Activated T-cell treated with anti-CD3 and anti-CD28 coated beads, Interleukin-2, amount 50 U/mL, for 24 hours (primary cell): Measurements from ENCODE around the gene BCL7A.
"Not testable (repeated sequence)": the region's sequence is repeated elsewhere in the genome, so short reads cannot be mapped to it uniquely, and the experiment has no call there.

ENCODE experiments used
- DNase-seq: peaks from one replicate; pipeline ENCODE4 v3.0.0-alpha.2; 2020
- H3K27ac Mint-ChIP-seq: 2 replicates; pipeline ENCODE4 v1.8.0; 2020; ENCODE audit warnings: mild to moderate bottlenecking, mixed read lengths
- H3K27me3 Mint-ChIP-seq: 2 replicates; pipeline ENCODE4 v1.8.0; 2020; ENCODE audit warnings: mixed read lengths
- H3K36me3 Mint-ChIP-seq: 2 replicates; pipeline ENCODE4 v1.8.0; 2020; ENCODE audit warnings: low read depth, mixed read lengths
- H3K4me1 Mint-ChIP-seq: 2 replicates; pipeline ENCODE4 v1.8.0; 2020; ENCODE audit warnings: low read depth, mixed read lengths
- H3K4me3 Mint-ChIP-seq: 2 replicates; pipeline ENCODE4 v1.8.0; 2020; ENCODE audit warnings: mild to moderate bottlenecking, moderate library complexity, mixed read lengths
- H3K9me3 Mint-ChIP-seq: 2 replicates; pipeline ENCODE4 v1.8.0; 2020; ENCODE audit warnings: mixed read lengths

BCL7A gene

DNA sequence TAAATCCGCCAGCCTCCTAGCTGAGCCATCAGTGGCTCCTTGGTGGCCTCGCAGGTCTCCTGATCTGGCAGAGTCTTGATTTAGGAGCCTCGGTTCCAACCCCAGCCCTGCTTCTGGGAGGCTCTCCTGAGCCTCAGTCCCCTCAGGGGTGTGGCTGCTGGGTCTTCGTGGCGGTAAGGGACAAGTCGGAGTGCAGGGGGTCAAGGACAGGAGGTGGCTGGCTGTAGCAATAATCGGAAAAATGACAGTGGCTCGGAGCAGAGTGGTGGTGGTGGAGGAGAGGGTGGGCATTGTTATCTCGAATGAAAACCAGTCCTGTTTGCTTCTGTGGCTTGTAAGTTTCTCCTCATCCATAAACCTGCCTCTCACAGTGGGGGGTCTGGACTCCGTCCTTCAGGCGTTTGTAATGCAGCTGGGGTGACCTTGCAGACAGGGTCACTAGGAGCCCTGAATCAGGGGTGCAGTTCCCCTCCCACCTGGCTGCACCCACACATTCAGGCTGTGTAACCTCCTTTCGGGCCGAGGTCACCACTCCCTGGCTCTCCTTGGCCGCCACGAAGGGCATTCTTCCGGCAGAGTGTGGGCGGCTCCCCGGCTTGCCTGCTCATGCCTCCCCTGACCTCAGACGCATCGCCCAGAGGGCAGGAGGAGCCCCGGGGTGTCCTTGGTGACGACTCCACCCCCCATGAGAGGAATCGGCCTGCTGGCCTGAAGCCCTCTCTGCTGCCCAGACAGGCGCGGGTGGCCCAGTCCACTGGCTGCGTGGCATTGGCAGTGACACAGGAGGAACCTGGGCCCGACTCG lies 8.1 kb downstream of the BCL7A start:
- DNase-seq, result no peak
- Mint-ChIP-seq H3K4me1 (peaks cover 16% of the 10 kb centered on the region), H3K4me3 (no peak overlapping the region), H3K36me3 (peaks cover 2% of the 10 kb centered on the region), H3K27ac (peak overlapping the region; percentile 55), H3K9me3 (no peaks in the 10 kb centered on the region), H3K27me3 (peaks cover 15% of the 10 kb centered on the region)

DNA sequence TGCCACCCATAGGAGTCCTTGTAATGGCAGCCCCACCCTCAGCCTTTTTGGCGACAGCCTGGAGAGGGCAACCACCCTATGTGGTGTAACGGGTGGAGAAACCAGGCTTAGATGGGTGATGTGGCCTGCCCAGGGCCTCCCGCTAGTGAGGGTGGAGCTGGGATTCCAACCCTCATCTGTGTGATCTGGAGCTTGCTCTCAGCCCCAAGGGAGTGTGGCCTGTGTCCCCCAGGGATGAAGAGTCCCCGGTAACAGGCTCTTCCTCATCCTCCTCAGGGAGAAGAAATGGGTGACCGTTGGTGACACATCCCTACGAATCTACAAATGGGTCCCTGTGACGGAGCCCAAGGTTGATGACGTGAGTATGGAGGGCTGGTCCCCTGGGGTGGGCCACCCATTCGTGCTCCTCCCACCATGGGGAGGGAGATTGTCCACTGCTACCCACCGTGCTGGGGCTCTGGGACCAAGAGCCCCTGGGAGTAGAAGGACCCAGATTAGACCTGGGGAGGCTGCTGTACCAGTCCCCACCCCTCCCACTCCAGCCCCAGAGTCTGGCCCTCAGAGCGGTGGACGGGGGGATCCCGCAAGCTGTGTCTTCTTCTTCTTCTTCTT lies 8.8 kb downstream of the BCL7A start:
- H3K4me3 Mint-ChIP-seq, result no peak overlapping the region
- peaks cover 8% of the 10 kb centered on the region for H3K36me3 Mint-ChIP-seq
- H3K4me1 Mint-ChIP-seq, result peaks cover 16% of the 10 kb centered on the region
- H3K27ac Mint-ChIP-seq, result no peak overlapping the region
- DNase-seq, result no peak
- H3K27me3 Mint-ChIP-seq, result peaks cover 15% of the 10 kb centered on the region
- H3K9me3 Mint-ChIP-seq, result no peaks in the 10 kb centered on the region

DNA sequence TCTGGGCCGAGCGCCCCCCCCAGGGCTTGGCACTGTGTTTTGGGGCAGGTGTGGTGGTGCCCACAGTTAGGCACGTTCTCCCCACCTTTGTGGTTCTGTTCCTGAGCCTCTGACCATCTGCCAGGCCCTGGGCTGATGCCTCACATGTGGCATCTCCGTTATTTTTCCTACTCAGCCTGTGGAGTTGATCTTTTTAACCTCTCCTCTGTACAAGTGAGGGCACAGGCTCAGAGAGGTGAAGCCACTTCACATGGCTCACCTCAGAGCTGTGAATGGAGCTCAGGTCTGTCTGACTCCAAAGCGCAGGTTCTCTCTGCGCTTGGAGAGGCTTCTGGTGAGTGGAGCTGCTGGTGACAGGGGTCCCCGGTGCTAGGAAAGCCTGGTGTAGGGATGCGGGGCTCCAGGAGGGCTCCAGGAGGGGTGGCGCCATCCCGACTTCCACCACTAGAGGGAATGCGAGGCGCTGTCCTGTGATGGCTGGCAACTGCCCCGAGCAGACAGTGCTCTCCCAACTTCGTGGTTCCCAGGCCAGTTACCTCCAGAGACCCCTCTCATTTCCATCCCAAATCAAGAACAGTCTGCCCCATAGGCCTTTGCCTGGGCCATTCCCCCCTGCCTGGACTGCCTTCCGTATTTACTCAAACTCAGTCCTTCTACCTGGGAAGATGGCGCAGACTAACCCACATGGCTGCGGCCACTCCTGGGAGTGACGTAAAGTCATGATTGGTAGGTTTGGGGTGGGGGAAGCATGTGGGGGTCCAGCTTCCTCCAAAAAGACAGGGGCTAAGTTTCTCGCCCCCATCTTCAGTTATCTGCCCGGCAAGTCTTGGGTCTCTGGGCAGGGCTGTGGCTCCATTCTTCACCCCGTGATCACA lies 9.9 kb downstream of the BCL7A start:
- DNase-seq, result peak; percentile 78
- H3K4me1 Mint-ChIP-seq, result peaks cover 16% of the 10 kb centered on the region
- no peak overlapping the region for H3K4me3 Mint-ChIP-seq
- H3K27me3 Mint-ChIP-seq, result peaks cover 15% of the 10 kb centered on the region
- H3K36me3 Mint-ChIP-seq, result peaks cover 13% of the 10 kb centered on the region
- no peak overlapping the region for H3K27ac Mint-ChIP-seq
- H3K9me3 Mint-ChIP-seq, result no peaks in the 10 kb centered on the region

DNA sequence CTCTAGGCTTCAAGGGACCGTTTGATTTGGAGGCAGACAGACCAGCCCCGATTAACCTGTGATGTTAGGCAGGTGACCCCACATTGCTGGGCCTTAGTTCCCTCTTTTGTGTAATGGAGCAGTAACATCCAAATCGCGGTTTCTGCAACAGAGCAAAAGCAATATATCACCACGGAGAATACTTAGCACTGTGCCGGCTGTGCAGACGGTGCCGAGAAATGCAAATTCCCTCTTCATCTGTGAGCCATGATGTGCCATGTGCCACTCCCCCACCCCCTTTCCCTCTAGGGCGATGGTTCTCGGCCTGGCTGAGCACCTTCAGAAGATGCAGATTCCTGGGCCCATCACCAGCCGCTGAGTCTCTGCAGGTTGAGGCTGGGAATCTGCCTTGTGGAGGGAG lies 10.9 kb downstream of the BCL7A start:
- Mint-ChIP-seq H3K27me3 (peaks cover 11% of the 10 kb centered on the region), H3K4me1 (peaks cover 16% of the 10 kb centered on the region), H3K27ac (no peak overlapping the region), H3K4me3 (no peak overlapping the region), H3K36me3 (peaks cover 17% of the 10 kb centered on the region), H3K9me3 (no peaks in the 10 kb centered on the region)
- DNase-seq, result no peak

DNA sequence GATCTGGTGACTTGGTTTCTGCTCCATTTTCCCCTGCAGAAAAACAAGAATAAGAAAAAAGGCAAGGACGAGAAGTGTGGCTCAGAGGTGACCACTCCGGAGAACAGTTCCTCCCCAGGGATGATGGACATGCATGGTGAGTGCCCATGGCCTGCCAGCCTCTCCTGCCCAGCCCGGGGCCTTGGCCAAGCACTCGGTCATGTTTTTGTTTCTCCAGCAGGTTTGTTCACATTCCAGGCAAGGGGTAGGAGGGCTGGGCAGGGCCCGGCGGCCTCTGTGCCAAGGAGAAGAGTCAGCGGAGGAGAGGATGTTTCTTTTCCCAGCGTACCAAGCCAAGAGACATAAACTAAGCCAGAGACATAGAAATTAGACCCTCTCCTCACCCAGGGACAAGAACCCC lies 13.6 kb downstream of the BCL7A start:
- H3K27ac Mint-ChIP-seq, result no peak overlapping the region
- H3K9me3 Mint-ChIP-seq, result no peaks in the 10 kb centered on the region
- no peaks in the 10 kb centered on the region for H3K4me1 Mint-ChIP-seq
- peaks cover 17% of the 10 kb centered on the region for H3K36me3 Mint-ChIP-seq
- no peak overlapping the region for H3K4me3 Mint-ChIP-seq
- DNase-seq, result no peak
- H3K27me3 Mint-ChIP-seq, result no peaks in the 10 kb centered on the region

DNA sequence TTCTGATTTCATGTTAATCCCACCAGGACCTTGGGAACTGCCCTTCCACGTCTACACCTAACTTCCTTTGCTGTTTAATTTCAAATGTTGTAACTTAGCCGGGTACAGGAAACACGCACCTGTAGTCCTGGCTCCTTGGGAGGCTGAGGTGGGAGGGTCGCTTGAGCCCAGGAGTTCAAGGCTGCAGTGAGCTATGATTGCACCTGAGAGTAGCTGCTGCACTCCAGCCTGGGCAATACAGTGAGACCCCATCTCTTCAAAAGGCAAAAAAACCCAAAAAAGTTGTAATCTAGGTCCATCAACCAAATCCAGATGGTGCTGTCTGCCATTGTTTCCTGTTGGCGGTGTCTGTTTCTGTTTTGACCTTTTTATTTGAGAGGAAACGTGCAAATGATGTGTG lies 14.5 kb downstream of the BCL7A start:
- no peak overlapping the region for H3K27ac Mint-ChIP-seq
- no peak overlapping the region for H3K4me3 Mint-ChIP-seq
- peaks cover 17% of the 10 kb centered on the region for H3K36me3 Mint-ChIP-seq
- H3K27me3 Mint-ChIP-seq, result no peaks in the 10 kb centered on the region
- DNase-seq, result no peak
- H3K4me1 Mint-ChIP-seq, result no peaks in the 10 kb centered on the region
- no peaks in the 10 kb centered on the region for H3K9me3 Mint-ChIP-seq

DNA sequence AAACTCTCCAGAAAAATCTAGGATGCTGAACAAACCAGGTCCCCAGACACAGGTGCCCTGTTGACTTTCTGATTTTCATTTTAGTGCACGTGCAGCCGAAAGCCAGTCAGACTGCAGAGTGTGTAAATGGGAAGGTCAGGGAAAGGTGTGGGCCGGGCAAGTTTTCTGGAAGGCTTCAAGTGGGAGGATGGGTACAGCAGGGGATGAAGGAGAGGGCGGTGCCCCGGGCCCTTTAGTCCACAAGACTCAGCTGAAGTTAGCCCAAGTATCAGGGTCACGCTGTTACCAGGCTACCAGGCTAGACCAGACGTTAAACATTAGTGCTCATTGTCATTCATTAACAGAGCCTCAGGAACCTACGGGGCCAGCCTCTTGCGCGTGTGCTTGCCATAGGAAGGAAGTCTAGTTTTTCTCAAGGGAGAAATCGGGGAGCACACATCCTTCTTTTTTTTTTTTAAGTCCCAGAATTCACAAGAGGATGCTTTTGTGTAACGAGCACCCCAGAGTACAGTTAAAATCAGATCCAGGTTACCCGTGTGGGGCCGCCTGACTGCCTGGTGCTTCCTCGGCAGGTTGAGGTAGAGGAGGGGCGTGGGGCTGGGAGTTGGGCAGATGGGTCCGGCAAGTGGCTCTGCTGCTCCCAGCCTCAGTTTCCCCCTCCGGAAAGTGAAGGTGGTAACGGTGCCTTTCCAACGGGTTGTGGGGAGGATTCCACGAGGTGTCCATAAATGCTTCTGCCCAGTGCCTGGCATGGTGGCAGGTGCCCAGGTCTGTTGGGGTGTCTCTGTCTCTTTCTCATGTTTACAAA lies 19.1 kb downstream of the BCL7A start:
- no peaks in the 10 kb centered on the region for H3K4me1 Mint-ChIP-seq
- no peak for DNase-seq
- no peak overlapping the region for H3K4me3 Mint-ChIP-seq
- no peaks in the 10 kb centered on the region for H3K27me3 Mint-ChIP-seq
- H3K27ac Mint-ChIP-seq, result no peak overlapping the region
- H3K9me3 Mint-ChIP-seq, result no peaks in the 10 kb centered on the region
- H3K36me3 Mint-ChIP-seq, result peaks cover 21% of the 10 kb centered on the region

DNA sequence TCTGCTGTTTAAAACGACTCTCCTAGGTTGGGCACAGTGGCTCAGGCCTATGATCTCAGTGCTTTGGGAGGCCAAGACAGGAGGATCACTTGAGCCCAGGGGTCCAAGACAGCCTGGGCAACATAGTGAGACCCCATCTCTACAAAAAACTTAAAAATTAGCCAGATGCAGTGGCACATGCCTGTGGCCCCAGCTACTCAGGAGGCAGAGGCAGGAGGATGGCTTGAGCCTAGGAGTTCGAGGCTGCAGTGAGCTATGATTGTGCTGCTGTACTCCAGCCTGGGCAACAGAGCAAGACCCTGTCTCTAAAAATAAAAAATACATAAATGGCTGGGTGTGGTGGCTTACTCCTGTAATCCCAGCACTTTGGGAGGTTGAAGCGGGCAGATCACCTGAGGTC lies 19.8 kb downstream of the BCL7A start:
- not testable (repeated sequence) for DNase-seq, H3K27me3 Mint-ChIP-seq, H3K27ac Mint-ChIP-seq, H3K9me3 Mint-ChIP-seq, H3K4me1 Mint-ChIP-seq, H3K4me3 Mint-ChIP-seq
- H3K36me3 Mint-ChIP-seq, result peaks cover 20% of the 10 kb centered on the region

DNA sequence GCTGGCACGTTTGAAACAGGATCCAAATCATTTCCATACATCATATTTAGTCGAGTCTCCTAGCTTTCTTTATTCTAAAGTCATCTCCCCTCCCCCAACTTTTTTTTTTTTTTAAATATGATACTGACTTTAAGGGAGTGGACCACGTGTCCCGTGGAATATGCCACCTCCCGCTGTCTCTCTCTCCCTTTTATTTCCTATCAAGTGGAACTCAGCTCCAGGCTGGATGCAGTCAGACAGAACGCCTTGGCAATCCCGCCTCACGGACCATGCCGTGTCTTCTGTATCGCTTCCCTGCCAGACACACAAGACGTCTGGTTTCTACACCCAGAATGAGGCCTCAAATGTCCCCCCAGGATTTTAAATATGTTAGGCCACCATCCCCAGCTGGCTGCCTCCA lies 21.2 kb downstream of the BCL7A start:
- no peak overlapping the region for H3K4me3 Mint-ChIP-seq
- H3K36me3 Mint-ChIP-seq, result peaks cover 15% of the 10 kb centered on the region
- H3K4me1 Mint-ChIP-seq, result no peaks in the 10 kb centered on the region
- no peak overlapping the region for H3K27ac Mint-ChIP-seq
- no peak for DNase-seq
- no peaks in the 10 kb centered on the region for H3K27me3 Mint-ChIP-seq
- no peaks in the 10 kb centered on the region for H3K9me3 Mint-ChIP-seq

DNA sequence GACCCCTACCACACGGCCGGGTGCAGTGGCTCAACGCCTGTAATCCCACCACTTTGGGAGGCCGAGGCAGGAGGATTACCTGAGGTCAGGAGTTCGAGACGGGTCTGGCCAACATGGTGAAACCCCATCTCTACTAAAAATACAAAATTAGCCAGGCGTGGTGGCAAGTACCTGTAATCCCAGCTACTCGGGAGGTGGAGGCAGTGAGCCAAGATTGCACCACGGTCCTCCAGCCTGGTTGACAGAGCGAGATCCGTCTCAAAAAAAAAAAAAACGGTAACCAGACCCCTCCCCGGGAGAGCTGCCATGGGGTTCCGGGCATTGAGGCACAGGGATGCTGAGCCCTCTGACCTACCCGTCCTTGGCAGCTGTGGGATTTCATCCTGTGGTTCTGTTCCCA lies 21.8 kb downstream of the BCL7A start:
- Mint-ChIP-seq H3K4me1 (no peaks in the 10 kb centered on the region), H3K27ac (no peak overlapping the region), H3K27me3 (no peaks in the 10 kb centered on the region), H3K9me3 (no peaks in the 10 kb centered on the region), H3K4me3 (no peak overlapping the region), H3K36me3 (peaks cover 15% of the 10 kb centered on the region)
- DNase-seq, result no peak

DNA sequence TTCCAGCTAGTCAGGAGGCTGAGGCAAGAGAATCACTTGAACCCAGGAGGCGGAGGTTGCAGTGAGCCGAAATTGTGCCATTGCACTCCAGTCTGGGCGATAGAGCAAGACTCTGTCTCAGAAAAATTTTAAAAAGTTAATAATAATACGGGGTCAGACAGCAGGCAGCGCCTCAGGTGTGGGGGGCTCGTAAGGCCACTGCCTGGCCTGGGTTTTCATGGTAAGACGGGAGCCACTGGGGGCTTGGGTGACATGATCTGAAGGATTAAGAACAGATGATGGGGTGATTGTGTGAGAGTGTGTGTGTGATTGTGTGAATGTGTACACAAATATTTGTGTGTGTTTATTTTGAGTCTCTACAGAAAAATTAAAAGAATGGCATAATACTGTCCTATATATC lies 23.6 kb downstream of the BCL7A start:
- Mint-ChIP-seq H3K9me3 (no peaks in the 10 kb centered on the region), H3K36me3 (peaks cover 15% of the 10 kb centered on the region), H3K27ac (no peak overlapping the region), H3K4me3 (no peak overlapping the region), H3K27me3 (no peaks in the 10 kb centered on the region), H3K4me1 (no peaks in the 10 kb centered on the region)
- no peak for DNase-seq

DNA sequence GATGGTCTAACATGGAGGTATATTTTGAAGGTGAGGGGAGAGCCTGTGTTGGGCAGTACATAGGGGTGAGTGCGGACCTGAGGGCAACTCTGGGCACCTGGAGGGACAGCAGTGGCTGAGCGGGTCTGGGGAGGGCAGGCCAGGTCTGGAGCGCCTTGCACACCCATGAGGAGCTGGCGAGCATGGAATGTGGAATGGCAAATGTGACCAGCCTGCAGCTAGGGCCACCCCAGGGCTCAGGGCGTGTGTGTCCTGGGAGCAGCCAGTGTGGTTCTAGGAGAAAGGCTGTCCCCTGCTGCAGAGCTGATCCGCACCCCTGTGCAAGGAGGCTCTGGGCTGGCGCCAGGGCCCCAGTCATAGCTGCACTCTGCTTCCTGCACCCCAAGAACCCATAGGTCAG lies 24.5 kb downstream of the BCL7A start:
- no peaks in the 10 kb centered on the region for H3K4me1 Mint-ChIP-seq
- no peak for DNase-seq
- no peaks in the 10 kb centered on the region for H3K27me3 Mint-ChIP-seq
- no peak overlapping the region for H3K4me3 Mint-ChIP-seq
- H3K9me3 Mint-ChIP-seq, result no peaks in the 10 kb centered on the region
- H3K27ac Mint-ChIP-seq, result no peak overlapping the region
- H3K36me3 Mint-ChIP-seq, result peaks cover 15% of the 10 kb centered on the region

DNA sequence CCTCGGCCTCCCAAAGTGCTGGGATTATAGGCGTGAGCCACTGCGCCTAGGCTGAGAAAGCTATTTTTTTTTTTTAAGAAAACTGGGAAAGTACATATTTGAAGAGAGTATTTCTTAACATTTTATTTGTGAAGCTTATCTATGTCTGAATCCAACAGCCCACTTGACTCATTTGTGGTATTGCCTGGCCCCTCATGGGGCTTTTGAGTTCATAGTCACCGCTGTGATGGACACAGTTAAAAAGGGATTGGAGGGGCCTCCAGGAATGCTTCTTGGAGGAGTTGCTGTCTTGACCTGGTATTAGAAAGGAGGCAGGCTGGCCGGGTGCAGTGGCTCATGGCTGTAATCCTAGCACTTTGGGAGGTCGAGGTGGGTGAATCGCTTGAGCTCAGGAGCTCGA lies 26.5 kb downstream of the BCL7A start:
- DNase-seq, result no peak
- Mint-ChIP-seq H3K4me3 (no peak overlapping the region), H3K4me1 (no peaks in the 10 kb centered on the region), H3K9me3 (no peaks in the 10 kb centered on the region), H3K27ac (no peak overlapping the region), H3K36me3 (peaks cover 14% of the 10 kb centered on the region), H3K27me3 (no peaks in the 10 kb centered on the region)

DNA sequence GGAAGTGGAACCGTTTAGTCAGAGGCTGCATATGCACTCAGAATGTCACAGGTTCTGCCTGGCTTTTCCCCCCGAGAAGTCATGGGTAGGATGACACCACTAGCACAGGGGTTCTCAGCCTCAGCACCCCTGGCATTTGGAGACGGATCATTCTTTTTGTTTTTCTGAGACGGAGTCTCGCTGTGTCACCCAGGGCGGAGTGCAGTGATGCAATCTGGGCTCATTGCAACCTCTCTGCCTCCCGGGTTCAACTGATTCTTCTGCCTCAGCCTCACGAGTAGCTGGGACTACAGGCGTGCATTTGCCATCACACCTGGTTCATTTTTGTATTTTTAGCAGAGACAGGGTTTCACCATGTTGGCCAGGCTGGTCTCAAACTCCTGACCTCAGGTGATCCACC lies 28.1 kb downstream of the BCL7A start:
- Mint-ChIP-seq H3K9me3 (no peaks in the 10 kb centered on the region), H3K27me3 (no peaks in the 10 kb centered on the region), H3K36me3 (peaks cover 7% of the 10 kb centered on the region), H3K4me1 (peaks cover 4% of the 10 kb centered on the region), H3K27ac (no peak overlapping the region), H3K4me3 (no peak overlapping the region)
- DNase-seq, result no peak
